Tibial nerve (tissue), 4 donors: Measurements from ENCODE around the gene TRIM24. TPM values are rescaled to one million over a fixed set of nuclear protein-coding genes. Genes with fewer than 3 reads are reported as not detected.

Experiments used
- DNase-seq, 2 donors: peaks; one replicate each; pipeline ENCODE4 v3.0.0-alpha.2; 2019; ENCODE audit warnings: low spot score in 2 of 2
- H3K27ac ChIP-seq, 4 donors: fragments of 200-600 bp; sonication (generic) in 3 of 4; one replicate each; pipeline ENCODE4 v1.5.1; 2017 to 2019; ENCODE audit warnings: mild to moderate bottlenecking in 1 of 4
- H3K27me3 ChIP-seq, 2 donors: fragments of 200-600 bp; sonication (generic) in 1 of 2; one replicate each; pipeline versions ENCODE4 v1.5.1 to v1.6.0; 2017 to 2019
- H3K36me3 ChIP-seq, 3 donors: fragments of 200-600 bp; sonication (generic); one replicate each; pipeline ENCODE4 v1.5.1; 2018 to 2019
- H3K4me1 ChIP-seq, 4 donors: fragments of 200-600 bp; sonication (generic) in 3 of 4; one replicate each; pipeline ENCODE4 v1.5.1; 2017 to 2019
- H3K4me3 ChIP-seq, 4 donors: fragments of 200-600 bp; sonication (generic) in 3 of 4; one replicate each; pipeline ENCODE4 v1.5.1; 2017 to 2019; ENCODE audit warnings: mild to moderate bottlenecking in 1 of 4, moderate library complexity in 1 of 4
- H3K9me3 ChIP-seq, 4 donors: fragments of 200-600 bp; sonication (generic) in 3 of 4; one replicate each; pipeline ENCODE4 v1.5.1; 2017 to 2019
- EP300 ChIP-seq, 2 donors: sonication (generic); formaldehyde crosslinking; IDR thresholded peaks; one replicate each; pipeline ENCODE4 v1.6.1; 2017; ENCODE audit warnings: antibody characterized with exemption in 2 of 2, mild to moderate bottlenecking in 1 of 2
- POLR2A ChIP-seq, 2 donors: fragments of 450-650 bp; IDR thresholded peaks; one replicate each; pipeline ENCODE4 v1.6.1; 2017; ENCODE audit warnings: antibody characterized with exemption in 2 of 2, mild to moderate bottlenecking in 2 of 2, moderate library complexity in 2 of 2
- WGBS, 2 donors: methylation state at CpG; one replicate each; pipeline ENCODE4 v1.1.5; 2018; 5-methylcytosine and 5-hydroxymethylcytosine counted together
- total RNA-seq, 4 donors: library from RNA; depleted of rRNA; stranded (reverse); fragments of >200 nt; gene quantifications; one replicate each; pipeline ENCODE4 v1.1.0, GENCODE V29; 2016
- TF ChIP-seq, protein P1 (sequence below), 5 experiments: fragments of 200-600 bp in 3 of 5; fragments of 450-650 bp in 2 of 5; sonication (generic) in 3 of 5; IDR thresholded peaks; one replicate each; pipeline ENCODE4 v1.5.1; 2016 to 2019; ENCODE audit warnings: antibody characterized with exemption in 5 of 5, mild to moderate bottlenecking in 3 of 5, moderate library complexity in 2 of 5

TRIM24 gene
- total RNA-seq, 4 donors from 2014 or later, result 15.9 to 20.5 (median 17.7) TPM

DNA sequence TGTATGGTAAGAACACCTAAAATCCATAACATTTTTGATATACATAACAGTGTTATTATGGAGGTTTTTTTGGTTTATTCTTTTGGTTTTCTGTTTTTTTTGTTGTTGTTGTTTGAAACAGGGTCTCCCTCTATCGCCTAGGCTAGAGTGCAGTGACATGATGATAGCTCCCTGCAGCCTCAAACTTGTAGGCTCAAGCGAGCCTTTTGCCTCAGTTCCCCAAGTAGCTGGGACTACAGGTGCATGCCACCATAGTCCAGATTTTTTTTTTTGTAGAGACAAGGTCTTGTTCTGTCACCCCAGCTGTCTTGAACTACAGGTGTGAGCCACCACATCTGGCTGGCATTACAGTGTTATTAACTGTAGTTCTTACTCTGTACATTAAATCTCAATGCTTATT is 83.7 kb downstream of the TRIM24 start:
- Histone ChIP-seq H3K4me3 (no peak overlapping the region), H3K36me3 (peaks cover 0 to 95% (median under 1%) of the 10 kb centered on the region in 3 donors), H3K4me1 (no peaks in the 10 kb centered on the region), H3K27me3 (no peaks in the 10 kb centered on the region), H3K9me3 (no peaks in the 10 kb centered on the region), H3K27ac (no peak overlapping the region)
- TF ChIP-seq EP300 (IDR thresholded peaks at IDR 0.05) (no peak), POLR2A (IDR thresholded peaks at IDR 0.05) (no peak)
- TF ChIP-seq, protein P1, sequence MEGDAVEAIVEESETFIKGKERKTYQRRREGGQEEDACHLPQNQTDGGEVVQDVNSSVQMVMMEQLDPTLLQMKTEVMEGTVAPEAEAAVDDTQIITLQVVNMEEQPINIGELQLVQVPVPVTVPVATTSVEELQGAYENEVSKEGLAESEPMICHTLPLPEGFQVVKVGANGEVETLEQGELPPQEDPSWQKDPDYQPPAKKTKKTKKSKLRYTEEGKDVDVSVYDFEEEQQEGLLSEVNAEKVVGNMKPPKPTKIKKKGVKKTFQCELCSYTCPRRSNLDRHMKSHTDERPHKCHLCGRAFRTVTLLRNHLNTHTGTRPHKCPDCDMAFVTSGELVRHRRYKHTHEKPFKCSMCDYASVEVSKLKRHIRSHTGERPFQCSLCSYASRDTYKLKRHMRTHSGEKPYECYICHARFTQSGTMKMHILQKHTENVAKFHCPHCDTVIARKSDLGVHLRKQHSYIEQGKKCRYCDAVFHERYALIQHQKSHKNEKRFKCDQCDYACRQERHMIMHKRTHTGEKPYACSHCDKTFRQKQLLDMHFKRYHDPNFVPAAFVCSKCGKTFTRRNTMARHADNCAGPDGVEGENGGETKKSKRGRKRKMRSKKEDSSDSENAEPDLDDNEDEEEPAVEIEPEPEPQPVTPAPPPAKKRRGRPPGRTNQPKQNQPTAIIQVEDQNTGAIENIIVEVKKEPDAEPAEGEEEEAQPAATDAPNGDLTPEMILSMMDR (IDR thresholded peaks at IDR 0.05), result no peak
- WGBS, 2 donors, result 94 to 98% methylated on average over 2 of the region's 2 CpGs
- no peak for DNase-seq

DNA sequence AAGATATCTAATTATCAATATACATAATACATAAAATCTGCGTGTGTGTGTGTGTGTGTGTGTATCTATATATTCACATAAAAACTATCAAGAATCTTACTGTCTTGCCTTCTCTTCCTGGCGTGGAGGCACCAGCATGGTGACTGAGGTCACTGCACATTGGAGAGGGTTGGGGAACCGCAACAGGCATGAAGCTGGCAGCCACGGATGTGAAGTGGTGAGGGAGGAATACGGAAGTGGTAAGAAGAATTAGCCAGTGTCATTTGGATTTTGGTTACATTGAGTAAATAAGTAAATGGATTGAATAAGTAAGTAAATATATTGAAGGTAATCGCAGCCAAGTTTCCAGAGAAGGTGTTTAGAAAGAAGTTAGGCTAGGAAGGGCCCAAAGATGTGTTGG is 85.1 kb downstream of the TRIM24 start:
- H3K4me3 ChIP-seq, result no peak overlapping the region
- WGBS, 2 donors, result 81 to 87% methylated on average over 6 of the region's 6 CpGs
- H3K4me1 ChIP-seq, result no peaks in the 10 kb centered on the region
- H3K36me3 ChIP-seq, result peaks cover 0 to 91% (median 0%) of the 10 kb centered on the region in 3 donors
- TF ChIP-seq EP300 (IDR thresholded peaks at IDR 0.05), result no peak
- no peak overlapping the region for H3K27ac ChIP-seq
- H3K27me3 ChIP-seq, result no peaks in the 10 kb centered on the region
- H3K9me3 ChIP-seq, result no peaks in the 10 kb centered on the region
- no peak for DNase-seq

GRCh38 chr7:138546064-138546619 is 86.1 kb downstream of the TRIM24 start:
- DNase-seq, result no peak
- H3K9me3 ChIP-seq, result no peaks in the 10 kb centered on the region
- H3K4me1 ChIP-seq, result no peaks in the 10 kb centered on the region
- H3K4me3 ChIP-seq, result no peak overlapping the region
- WGBS, 2 donors, result 67 to 69% methylated on average over 5 of the region's 5 CpGs
- H3K27ac ChIP-seq, result no peak overlapping the region
- no peak for TF ChIP-seq POLR2A (IDR thresholded peaks at IDR 0.05)
- TF ChIP-seq EP300 (IDR thresholded peaks at IDR 0.05), result no peak
- TF ChIP-seq, protein P1 (IDR thresholded peaks at IDR 0.05), result no peak
- no peaks in the 10 kb centered on the region for H3K27me3 ChIP-seq
- peaks cover 0 to 91% (median 0%) of the 10 kb centered on the region in 3 donors for H3K36me3 ChIP-seq

GRCh38 chr7:138546829-138547228 is 86.8 kb downstream of the TRIM24 start:
- peaks cover 0 to 91% (median 0%) of the 10 kb centered on the region in 3 donors for H3K36me3 ChIP-seq
- 94 to 97% methylated on average over 2 of the region's 2 CpGs for WGBS, 2 donors
- TF ChIP-seq EP300 (IDR thresholded peaks at IDR 0.05) (no peak), POLR2A (IDR thresholded peaks at IDR 0.05) (no peak)
- TF ChIP-seq, protein P1 (IDR thresholded peaks at IDR 0.05), result no peak

GRCh38 chr7:138549082-138549481 is 89.0 kb downstream of the TRIM24 start:
- peaks cover 0 to 8% (median 0%) of the 10 kb centered on the region in 4 donors for H3K9me3 ChIP-seq
- DNase-seq, result no peak
- 96 to 100% methylated on average over 1 of the region's 1 CpG for WGBS, 2 donors
- TF ChIP-seq, protein P1 (IDR thresholded peaks at IDR 0.05), result no peak
- peaks cover 0 to 91% (median 0%) of the 10 kb centered on the region in 3 donors for H3K36me3 ChIP-seq
- H3K4me3 ChIP-seq, result no peak overlapping the region
- no peaks in the 10 kb centered on the region for H3K27me3 ChIP-seq
- H3K4me1 ChIP-seq, result no peaks in the 10 kb centered on the region
- no peak overlapping the region for H3K27ac ChIP-seq

More at GRCh38 chr7:138546829-138547228, 86.8 kb downstream of the TRIM24 start:
- Histone ChIP-seq H3K4me3 (no peak overlapping the region), H3K9me3 (no peaks in the 10 kb centered on the region), H3K27ac (no peak overlapping the region), H3K4me1 (no peaks in the 10 kb centered on the region), H3K27me3 (no peaks in the 10 kb centered on the region)
- no peak for DNase-seq
